Measurements from ENCODE around the gene ZSWIM1.
A peak's percentile ranks its signal among the peaks of the same experiment; 100 is the strongest.

The ZSWIM1 gene

GRCh38 chr20:45908084-45908483, 27.1 kb downstream of the ZSWIM1 start:
- H3K27me3 Mint-ChIP-seq = peaks cover 9% of the 10 kb centered on the region
- H3K9me3 Mint-ChIP-seq = no peaks in the 10 kb centered on the region
- no peak overlapping the region for H3K4me3 Mint-ChIP-seq
- DNase-seq (no peak), ATAC-seq (no peak)
- peaks cover 34% of the 10 kb centered on the region for H3K4me1 Mint-ChIP-seq
- H3K27ac Mint-ChIP-seq = no peak overlapping the region

GRCh38 chr20:45909336-45909808, 28.3 kb downstream of the ZSWIM1 start:
- no peak overlapping the region for H3K4me3 Mint-ChIP-seq
- peaks cover 34% of the 10 kb centered on the region for H3K4me1 Mint-ChIP-seq
- H3K27me3 Mint-ChIP-seq = peaks cover 9% of the 10 kb centered on the region
- H3K9me3 Mint-ChIP-seq = no peaks in the 10 kb centered on the region
- ATAC-seq (no peak), DNase-seq (no peak)
- H3K27ac Mint-ChIP-seq = no peak overlapping the region

GRCh38 chr20:45909817-45910669, 29.0 kb downstream of the ZSWIM1 start:
- ATAC-seq = no peak
- H3K9me3 Mint-ChIP-seq = no peaks in the 10 kb centered on the region
- H3K4me1 Mint-ChIP-seq = peaks cover 34% of the 10 kb centered on the region
- DNase-seq = no peak
- H3K27me3 Mint-ChIP-seq = peaks cover 12% of the 10 kb centered on the region
- H3K27ac Mint-ChIP-seq = peak overlapping the region; percentile 89 to 94
- H3K4me3 Mint-ChIP-seq = peak overlapping the region; percentile 79 to 89

GRCh38 chr20:45910670-45911485, 29.9 kb downstream of the ZSWIM1 start:
- H3K27me3 Mint-ChIP-seq = peaks cover 20% of the 10 kb centered on the region
- H3K27ac Mint-ChIP-seq = peak overlapping the region; percentile 89 to 94
- H3K4me3 Mint-ChIP-seq = peak overlapping the region; percentile 79 to 89
- peak; percentile 96 for ATAC-seq
- peaks cover 34% of the 10 kb centered on the region for H3K4me1 Mint-ChIP-seq
- peak; percentile 99 for DNase-seq
- no peaks in the 10 kb centered on the region for H3K9me3 Mint-ChIP-seq

- peak within 1 kb of the TSS; percentile 7 to 70 for H3K27ac Mint-ChIP-seq
- peak within 1 kb of the TSS; percentile 79 to 89 for H3K4me3 Mint-ChIP-seq
- peaks cover 24% of the 10 kb centered on the region for H3K27me3 Mint-ChIP-seq
- H3K4me1 Mint-ChIP-seq = peaks cover 34% of the 10 kb centered on the region
- H3K9me3 Mint-ChIP-seq = no peaks in the 10 kb centered on the region
- peak; percentile 25 to 47 for DNase-seq
- peak; percentile 28 for ATAC-seq
Observed at GRCh38 chr20:45911486-45912343, 30.7 kb downstream of the ZSWIM1 start, which contains the start of gene PLTP. PLTP (minus strand) TSS chr20:45912155; CDS start chr20:45911452, 703 bp downstream.

- ATAC-seq = no peak
- no peaks in the 10 kb centered on the region for H3K9me3 Mint-ChIP-seq
- no peak overlapping the region for H3K27ac Mint-ChIP-seq
- no peak for DNase-seq
- peak overlapping the region; percentile 79 to 89 for H3K4me3 Mint-ChIP-seq
- peaks cover 24% of the 10 kb centered on the region for H3K27me3 Mint-ChIP-seq
- peaks cover 34% of the 10 kb centered on the region for H3K4me1 Mint-ChIP-seq
Observed at GRCh38 chr20:45912344-45912682, 31.3 kb downstream of the ZSWIM1 start.

GRCh38 chr20:45913116-45913515, 32.1 kb downstream of the ZSWIM1 start:
- DNase-seq = no peak
- ATAC-seq = no peak
- peaks cover 24% of the 10 kb centered on the region for H3K27me3 Mint-ChIP-seq
- peak overlapping the region in 1 of 2 donors; percentile 59 for H3K4me3 Mint-ChIP-seq
- H3K27ac Mint-ChIP-seq = peak overlapping the region in 1 of 2 donors; percentile 80
- no peaks in the 10 kb centered on the region for H3K9me3 Mint-ChIP-seq
- peaks cover 34% of the 10 kb centered on the region for H3K4me1 Mint-ChIP-seq

- H3K9me3 Mint-ChIP-seq = no peaks in the 10 kb centered on the region
- ATAC-seq = no peak
- no peak overlapping the region for H3K27ac Mint-ChIP-seq
- H3K4me1 Mint-ChIP-seq = peaks cover 5% of the 10 kb centered on the region
- H3K4me3 Mint-ChIP-seq = no peak overlapping the region
- peaks cover 22% of the 10 kb centered on the region for H3K27me3 Mint-ChIP-seq
- no peak for DNase-seq
Observed at GRCh38 chr20:45917790-45918141, 36.7 kb downstream of the ZSWIM1 start.

- H3K4me1 Mint-ChIP-seq = peaks cover 5% of the 10 kb centered on the region
- peaks cover 22% of the 10 kb centered on the region for H3K27me3 Mint-ChIP-seq
- H3K4me3 Mint-ChIP-seq = no peak overlapping the region
- ATAC-seq = no peak
- H3K27ac Mint-ChIP-seq = no peak overlapping the region
- H3K9me3 Mint-ChIP-seq = no peaks in the 10 kb centered on the region
- no peak for DNase-seq
Observed at GRCh38 chr20:45918182-45918737, 37.2 kb downstream of the ZSWIM1 start.

- no peaks in the 10 kb centered on the region for H3K9me3 Mint-ChIP-seq
- DNase-seq = no peak
- H3K27me3 Mint-ChIP-seq = peaks cover 22% of the 10 kb centered on the region
- H3K27ac Mint-ChIP-seq = no peak overlapping the region
- no peak for ATAC-seq
- H3K4me3 Mint-ChIP-seq = no peak overlapping the region
- peaks cover 5% of the 10 kb centered on the region for H3K4me1 Mint-ChIP-seq
Observed at GRCh38 chr20:45918779-45919537, 37.9 kb downstream of the ZSWIM1 start.

- Mint-ChIP-seq H3K27ac (no peak overlapping the region), H3K9me3 (no peaks in the 10 kb centered on the region), H3K4me1 (peaks cover 5% of the 10 kb centered on the region), H3K4me3 (no peak overlapping the region), H3K27me3 (peaks cover 22% of the 10 kb centered on the region)
- ATAC-seq (no peak), DNase-seq (no peak)
Observed at GRCh38 chr20:45919542-45920399, 38.7 kb downstream of the ZSWIM1 start.

GRCh38 chr20:45920462-45921336, 39.7 kb downstream of the ZSWIM1 start:
- Mint-ChIP-seq H3K27ac (no peak overlapping the region), H3K27me3 (peaks cover 14% of the 10 kb centered on the region)
- no peak for ATAC-seq

More at GRCh38 chr20:45920462-45921336, 39.7 kb downstream of the ZSWIM1 start:
- Mint-ChIP-seq H3K4me3 (no peak overlapping the region), H3K4me1 (peaks cover 5% of the 10 kb centered on the region), H3K9me3 (no peaks in the 10 kb centered on the region)
- DNase-seq = no peak

Data from stimulated activated naive CD8-positive, alpha-beta T cell treated with anti-CD3 and anti-CD28 coated beads, Interleukin-15, amount 100 ng/mL, for 72 hours (primary cell).